ENCODE results near the gene OSER1.

The OSER1 gene

GRCh38 chr20:44174996-44175765 is 35.4 kb downstream of the OSER1 start:
- DNase-seq (ENCODE audit: low read depth): no peak

- DNase-seq (ENCODE audit: low read depth): no peak
These were observed 36.7 kb downstream of the OSER1 start for GRCh38 chr20:44173846-44174245.

- no peak for DNase-seq (ENCODE audit: low read depth)
These were observed 37.5 kb downstream of the OSER1 start for GRCh38 chr20:44173116-44173515.

- DNase-seq (ENCODE audit: low read depth): no peak
These were observed 38.0 kb downstream of the OSER1 start for GRCh38 chr20:44172572-44172950.

GRCh38 chr20:44171775-44172571 is 38.6 kb downstream of the OSER1 start:
- no peak for DNase-seq (ENCODE audit: low read depth)

- DNase-seq (ENCODE audit: low read depth): no peak
These were observed 39.7 kb downstream of the OSER1 start for GRCh38 chr20:44170816-44171410.

- DNase-seq (ENCODE audit: low read depth): no peak
These were observed 42.8 kb downstream of the OSER1 start for GRCh38 chr20:44167736-44168135.

- DNase-seq (ENCODE audit: low read depth): no peak
These were observed 44.1 kb downstream of the OSER1 start for GRCh38 chr20:44166477-44166876.

- no peak for DNase-seq (ENCODE audit: low read depth)
These were observed 44.6 kb downstream of the OSER1 start for GRCh38 chr20:44166008-44166407.

GRCh38 chr20:44160133-44160532 is 50.4 kb downstream of the OSER1 start:
- no peak for DNase-seq (ENCODE audit: low read depth)

GRCh38 chr20:44159711-44160110 is 50.9 kb downstream of the OSER1 start:
- DNase-seq (ENCODE audit: low read depth): no peak

GRCh38 chr20:44159125-44159524 is 51.4 kb downstream of the OSER1 start:
- DNase-seq (ENCODE audit: low read depth): no peak

- DNase-seq (ENCODE audit: low read depth): no peak
These were observed 53.5 kb downstream of the OSER1 start for GRCh38 chr20:44157061-44157460.

- no peak for DNase-seq (ENCODE audit: low read depth)
These were observed 56.0 kb downstream of the OSER1 start for GRCh38 chr20:44154521-44155001.

GRCh38 chr20:44153636-44154043 is 56.9 kb downstream of the OSER1 start:
- no peak for DNase-seq (ENCODE audit: low read depth)

- no peak for DNase-seq (ENCODE audit: low read depth)
These were observed 58.8 kb downstream of the OSER1 start for GRCh38 chr20:44151621-44152416.

- no peak for DNase-seq (ENCODE audit: low read depth)
These were observed 64.3 kb downstream of the OSER1 start for GRCh38 chr20:44146272-44146671.
